Panc1 (cell line): Measurements from ENCODE around the gene NAA80. TPM values are rescaled to one million over a fixed set of nuclear protein-coding genes. Genes with fewer than 3 reads are reported as not detected.
"Not testable (repeated sequence)": the region's sequence is repeated elsewhere in the genome, so short reads cannot be mapped to it uniquely, and the experiment has no call there.

ENCODE experiments used
- ATAC-seq: fragments of 200-7000 bp; cut with Tn5 transposase; 2 replicates; pipeline ENCODE4 v1.9.1; 2020; ENCODE audit warnings: mild to moderate bottlenecking, moderate library complexity
- BruUV-seq: library from RNA; stranded (reverse); fragments of 400-500 nt; replicated peaks from 2 replicates; lab custom pipeline; 2021; lab: Mats Ljungman, UMichigan
- CTCF ChIA-PET: fragments of 300-600 bp; sonication (Branson Sonifier 250); formaldehyde crosslinking; loops from one replicate; lab custom pipeline; 2022; ENCODE audit warnings: antibody characterized with exemption; lab: Charles Lee
- POLR2A ChIA-PET: fragments of 300-600 bp; sonication (Branson Sonifier 250); formaldehyde crosslinking; loops from one replicate; lab custom pipeline; 2022; ENCODE audit warnings: antibody characterized with exemption; lab: Charles Lee
- DNase-seq: peaks from one replicate; pipeline ENCODE4 v3.0.0-alpha.2; 2010; ENCODE audit warnings: low read depth, low spot score
- H3K27ac ChIP-seq: 2 replicates; pipeline ENCODE4 v1.5.1; 2011; ENCODE audit warnings: mild to moderate bottlenecking, low read length, inconsistent platforms
- H3K27me3 ChIP-seq: fragments of 200-500 bp; sonication (Bioruptor generic); 2 replicates; pipeline ENCODE4 v1.6.0; 2014; ENCODE audit warnings: low read length, inconsistent platforms; ENCODE audit not compliant: control insufficient read depth, insufficient read depth
- H3K36me3 ChIP-seq: fragments of 200-500 bp; sonication (Bioruptor generic); 2 replicates; pipeline ENCODE4 v1.5.1; 2014; ENCODE audit warnings: inconsistent platforms, mild to moderate bottlenecking, low read length, moderate library complexity; ENCODE audit not compliant: control insufficient read depth, insufficient read depth
- H3K4me1 ChIP-seq: 2 replicates; pipeline ENCODE4 v1.5.1; 2011; ENCODE audit warnings: inconsistent platforms, mild to moderate bottlenecking, low read length, moderate library complexity; ENCODE audit not compliant: control insufficient read depth, insufficient read depth
- H3K4me3 ChIP-seq, 2 experiments: 2 replicates each; pipeline ENCODE4 v1.5.1; 2011 to 2012; ENCODE audit warnings: low read depth in 2 of 2, low read length in 2 of 2, mild to moderate bottlenecking in 2 of 2, inconsistent platforms in 1 of 2, moderate library complexity in 1 of 2
- H3K9me3 ChIP-seq: fragments of 200-500 bp; sonication (Bioruptor generic); 2 replicates; pipeline ENCODE4 v1.5.1; 2014; ENCODE audit warnings: low read depth, mild to moderate bottlenecking, inconsistent platforms, low read length, moderate library complexity; ENCODE audit not compliant: control insufficient read depth, insufficient read depth
- POLR2AphosphoS5 ChIP-seq: IDR thresholded peaks from 2 replicates; pipeline ENCODE4 v1.6.1; 2012; ENCODE audit warnings: mild to moderate bottlenecking, low read depth, low read length, moderate library complexity
- SIN3A ChIP-seq: IDR thresholded peaks from 2 replicates; pipeline ENCODE4 v1.6.1; 2012; ENCODE audit warnings: low read depth, mild to moderate bottlenecking, low read length, moderate library complexity, borderline replicate concordance; ENCODE audit not compliant: insufficient read depth
- TCF7L2 ChIP-seq: IDR thresholded peaks from 2 replicates; pipeline ENCODE4 v1.6.1; 2011; ENCODE audit warnings: mild to moderate bottlenecking, low read depth, low read length, inconsistent platforms
- in situ Hi-C: cut with HindIII; loops from 2 replicates; pipeline ENCODE4 v1.10.0; 2016; ENCODE audit warnings: low sequenced_read_pairs, low pct_unique_long_range_greater_than_20kb
- intact Hi-C: fragments of 100-400 bp; cut with micrococcal nuclease; formaldehyde crosslinking; loops from one replicate; pipeline ENCODE4 v1.10.0; 2022; ENCODE audit not compliant: unreplicated experiment
- total RNA-seq: library from RNA; stranded (reverse); gene quantifications from one replicate; pipeline ENCODE4 v1.2.1, GENCODE V29; 2021; ENCODE audit not compliant: unreplicated experiment
- TF ChIP-seq, protein P1 (sequence below), 2 experiments: IDR thresholded peaks; 2 replicates each; pipeline ENCODE4 v1.6.1; 2011 to 2012; ENCODE audit warnings: low read depth in 2 of 2, control low read depth in 1 of 2, low read length in 1 of 2, mild to moderate bottlenecking in 1 of 2, moderate library complexity in 1 of 2; ENCODE audit not compliant: insufficient read depth in 1 of 2
- TF ChIP-seq, protein P2 (sequence below): fragments of 450-650 bp; IDR thresholded peaks from 2 replicates; pipeline ENCODE4 v1.5.1; 2017; ENCODE audit warnings: mild to moderate bottlenecking

NAA80 gene
- total RNA-seq, 1 experiment from 2014 or later = 7.2 TPM

GRCh38 chr3:50286322-50287227, 12.6 kb downstream of the NAA80 start:
- H3K4me1 ChIP-seq = peaks cover 3% of the 10 kb centered on the region; the same call in 1 of the 2 replicates
- TF ChIP-seq, protein P1, sequence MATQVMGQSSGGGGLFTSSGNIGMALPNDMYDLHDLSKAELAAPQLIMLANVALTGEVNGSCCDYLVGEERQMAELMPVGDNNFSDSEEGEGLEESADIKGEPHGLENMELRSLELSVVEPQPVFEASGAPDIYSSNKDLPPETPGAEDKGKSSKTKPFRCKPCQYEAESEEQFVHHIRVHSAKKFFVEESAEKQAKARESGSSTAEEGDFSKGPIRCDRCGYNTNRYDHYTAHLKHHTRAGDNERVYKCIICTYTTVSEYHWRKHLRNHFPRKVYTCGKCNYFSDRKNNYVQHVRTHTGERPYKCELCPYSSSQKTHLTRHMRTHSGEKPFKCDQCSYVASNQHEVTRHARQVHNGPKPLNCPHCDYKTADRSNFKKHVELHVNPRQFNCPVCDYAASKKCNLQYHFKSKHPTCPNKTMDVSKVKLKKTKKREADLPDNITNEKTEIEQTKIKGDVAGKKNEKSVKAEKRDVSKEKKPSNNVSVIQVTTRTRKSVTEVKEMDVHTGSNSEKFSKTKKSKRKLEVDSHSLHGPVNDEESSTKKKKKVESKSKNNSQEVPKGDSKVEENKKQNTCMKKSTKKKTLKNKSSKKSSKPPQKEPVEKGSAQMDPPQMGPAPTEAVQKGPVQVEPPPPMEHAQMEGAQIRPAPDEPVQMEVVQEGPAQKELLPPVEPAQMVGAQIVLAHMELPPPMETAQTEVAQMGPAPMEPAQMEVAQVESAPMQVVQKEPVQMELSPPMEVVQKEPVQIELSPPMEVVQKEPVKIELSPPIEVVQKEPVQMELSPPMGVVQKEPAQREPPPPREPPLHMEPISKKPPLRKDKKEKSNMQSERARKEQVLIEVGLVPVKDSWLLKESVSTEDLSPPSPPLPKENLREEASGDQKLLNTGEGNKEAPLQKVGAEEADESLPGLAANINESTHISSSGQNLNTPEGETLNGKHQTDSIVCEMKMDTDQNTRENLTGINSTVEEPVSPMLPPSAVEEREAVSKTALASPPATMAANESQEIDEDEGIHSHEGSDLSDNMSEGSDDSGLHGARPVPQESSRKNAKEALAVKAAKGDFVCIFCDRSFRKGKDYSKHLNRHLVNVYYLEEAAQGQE (IDR thresholded peaks at IDR 0.05; ENCODE audit: insufficient read depth in 1 of 2, low read depth in 2 of 2, low read length in 1 of 2) = no peak
- TF ChIP-seq, protein P2, sequence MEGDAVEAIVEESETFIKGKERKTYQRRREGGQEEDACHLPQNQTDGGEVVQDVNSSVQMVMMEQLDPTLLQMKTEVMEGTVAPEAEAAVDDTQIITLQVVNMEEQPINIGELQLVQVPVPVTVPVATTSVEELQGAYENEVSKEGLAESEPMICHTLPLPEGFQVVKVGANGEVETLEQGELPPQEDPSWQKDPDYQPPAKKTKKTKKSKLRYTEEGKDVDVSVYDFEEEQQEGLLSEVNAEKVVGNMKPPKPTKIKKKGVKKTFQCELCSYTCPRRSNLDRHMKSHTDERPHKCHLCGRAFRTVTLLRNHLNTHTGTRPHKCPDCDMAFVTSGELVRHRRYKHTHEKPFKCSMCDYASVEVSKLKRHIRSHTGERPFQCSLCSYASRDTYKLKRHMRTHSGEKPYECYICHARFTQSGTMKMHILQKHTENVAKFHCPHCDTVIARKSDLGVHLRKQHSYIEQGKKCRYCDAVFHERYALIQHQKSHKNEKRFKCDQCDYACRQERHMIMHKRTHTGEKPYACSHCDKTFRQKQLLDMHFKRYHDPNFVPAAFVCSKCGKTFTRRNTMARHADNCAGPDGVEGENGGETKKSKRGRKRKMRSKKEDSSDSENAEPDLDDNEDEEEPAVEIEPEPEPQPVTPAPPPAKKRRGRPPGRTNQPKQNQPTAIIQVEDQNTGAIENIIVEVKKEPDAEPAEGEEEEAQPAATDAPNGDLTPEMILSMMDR = no peak
- TF ChIP-seq POLR2AphosphoS5 (no peak; the same call in 1 of the 2 replicates), TCF7L2 (no peak), SIN3A (no peak)
- ATAC-seq (peak; percentile 31; the same call in 1 of the 2 replicates), DNase-seq (no peak)
- CTCF ChIA-PET = no interaction called here
- no peaks in the 10 kb centered on the region for H3K27me3 ChIP-seq
- no TSS peak for BruUV-seq
- intact Hi-C loops = no loop called here
- no peak overlapping the region for H3K27ac ChIP-seq
- H3K9me3 ChIP-seq = no peaks in the 10 kb centered on the region
- no peaks in the 10 kb centered on the region for H3K36me3 ChIP-seq
- in situ Hi-C loops = no loop called here
- no peak overlapping the region for H3K4me3 ChIP-seq
- POLR2A ChIA-PET = no interaction called here

DNA sequence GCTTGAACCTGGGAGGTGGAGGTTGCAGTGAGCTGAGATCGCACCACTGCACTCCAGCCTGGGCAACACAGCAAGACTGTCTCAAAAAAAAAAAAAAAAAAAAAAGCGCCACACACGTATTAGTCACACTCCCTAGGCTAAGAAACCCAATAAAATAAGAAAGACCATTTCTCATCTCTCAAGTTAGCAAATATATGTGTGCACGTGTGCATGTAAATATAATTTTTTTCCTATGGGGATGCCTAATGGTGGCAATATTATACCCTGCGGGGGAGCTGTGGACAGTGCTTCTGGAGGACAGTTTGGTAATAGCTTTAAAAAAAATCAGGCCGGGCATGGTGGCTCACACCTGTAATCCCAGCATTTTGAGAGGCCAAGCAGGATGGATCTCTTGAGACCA, 15.1 kb downstream of the NAA80 start:
- DNase-seq, POLR2A ChIA-PET, H3K27me3 ChIP-seq, BruUV-seq, CTCF ChIA-PET, in situ Hi-C loops, intact Hi-C loops, H3K4me1 ChIP-seq, H3K9me3 ChIP-seq, H3K36me3 ChIP-seq, H3K4me3 ChIP-seq, H3K27ac ChIP-seq: not testable (repeated sequence)
- 0 out of 2 replicates have a peak, but pooled peaks have one; percentile 20 for ATAC-seq
